Measurements from ENCODE around the gene SDHAF4.
"Not testable (repeated sequence)": the region's sequence is repeated elsewhere in the genome, so short reads cannot be mapped to it uniquely, and the experiment has no call there.

SDHAF4 gene

DNA sequence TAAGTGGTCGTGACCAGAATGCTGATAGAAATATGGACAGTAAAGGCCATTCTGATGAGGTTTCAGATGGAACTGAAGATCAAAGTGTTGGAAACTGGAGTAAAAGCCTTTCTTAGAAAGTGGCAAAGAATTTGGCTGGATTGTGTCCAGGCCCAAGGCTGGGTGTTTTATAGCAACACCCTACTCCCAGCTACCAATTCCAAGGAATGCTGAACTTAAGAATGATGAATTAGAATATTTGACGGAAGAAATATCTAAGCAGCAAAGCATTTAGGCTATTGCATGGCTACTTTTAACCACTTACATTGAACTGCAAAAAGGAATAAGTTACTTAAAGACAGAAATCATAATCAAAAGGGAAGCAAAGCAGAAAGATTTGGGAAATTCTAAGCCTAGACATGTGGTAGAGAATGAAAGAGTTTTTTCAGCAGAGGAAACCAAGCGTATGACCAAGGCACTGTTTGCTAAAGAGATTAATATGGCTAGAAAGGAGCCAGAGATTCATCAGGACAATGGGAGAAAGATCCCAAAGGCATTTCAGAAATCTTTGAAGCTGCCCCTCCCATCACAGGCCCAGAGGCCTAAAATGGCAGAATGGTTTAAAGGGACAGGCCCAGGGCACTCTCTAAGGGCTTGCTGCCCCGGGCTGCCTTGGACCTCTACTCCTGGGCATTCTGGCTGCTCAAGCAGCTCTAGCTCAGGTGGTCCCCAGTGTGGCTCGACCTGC, 25.8 kb downstream of the SDHAF4 start:
- Histone ChIP-seq H3K27me3 (no peaks in the 10 kb centered on the region), H3K36me3 (peaks cover 21% of the 10 kb centered on the region), H3K27ac (no peak overlapping the region), H3K9me3 (no peaks in the 10 kb centered on the region), H3K4me3 (ENCODE audit: low read depth in 1 of 2, low read length in 1 of 2) (no peak overlapping the region), H3K4me1 (ENCODE audit: control insufficient read depth in 1 of 2, insufficient read depth in 1 of 2, low read depth in 1 of 2, low read length in 1 of 2) (no peaks in the 10 kb centered on the region)
- TF ChIP-seq, protein P1, sequence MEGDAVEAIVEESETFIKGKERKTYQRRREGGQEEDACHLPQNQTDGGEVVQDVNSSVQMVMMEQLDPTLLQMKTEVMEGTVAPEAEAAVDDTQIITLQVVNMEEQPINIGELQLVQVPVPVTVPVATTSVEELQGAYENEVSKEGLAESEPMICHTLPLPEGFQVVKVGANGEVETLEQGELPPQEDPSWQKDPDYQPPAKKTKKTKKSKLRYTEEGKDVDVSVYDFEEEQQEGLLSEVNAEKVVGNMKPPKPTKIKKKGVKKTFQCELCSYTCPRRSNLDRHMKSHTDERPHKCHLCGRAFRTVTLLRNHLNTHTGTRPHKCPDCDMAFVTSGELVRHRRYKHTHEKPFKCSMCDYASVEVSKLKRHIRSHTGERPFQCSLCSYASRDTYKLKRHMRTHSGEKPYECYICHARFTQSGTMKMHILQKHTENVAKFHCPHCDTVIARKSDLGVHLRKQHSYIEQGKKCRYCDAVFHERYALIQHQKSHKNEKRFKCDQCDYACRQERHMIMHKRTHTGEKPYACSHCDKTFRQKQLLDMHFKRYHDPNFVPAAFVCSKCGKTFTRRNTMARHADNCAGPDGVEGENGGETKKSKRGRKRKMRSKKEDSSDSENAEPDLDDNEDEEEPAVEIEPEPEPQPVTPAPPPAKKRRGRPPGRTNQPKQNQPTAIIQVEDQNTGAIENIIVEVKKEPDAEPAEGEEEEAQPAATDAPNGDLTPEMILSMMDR (IDR thresholded peaks at IDR 0.05), result no peak

DNA sequence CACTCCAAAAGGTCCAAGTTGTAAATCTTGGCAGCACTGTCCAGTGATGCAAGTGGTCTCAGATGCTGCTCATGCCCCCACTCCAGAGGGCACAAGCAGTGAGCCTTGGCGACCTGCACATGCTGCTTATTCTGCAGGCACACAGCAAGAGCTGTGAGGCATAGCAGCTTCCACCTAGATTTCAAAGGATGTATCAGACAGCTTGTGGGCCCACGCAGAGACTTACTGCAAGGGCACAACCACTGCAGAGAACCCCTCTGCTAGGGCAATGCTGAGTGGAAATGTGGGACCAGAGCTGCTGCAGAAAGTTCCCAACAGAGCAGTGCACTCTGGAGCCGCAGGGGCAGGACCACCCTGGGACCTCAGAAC, 26.4 kb downstream of the SDHAF4 start:
- Histone ChIP-seq H3K9me3 (no peaks in the 10 kb centered on the region), H3K4me3 (ENCODE audit: low read depth in 1 of 2, low read length in 1 of 2) (no peak overlapping the region), H3K27ac (no peak overlapping the region), H3K36me3 (peaks cover 16% of the 10 kb centered on the region), H3K27me3 (no peaks in the 10 kb centered on the region), H3K4me1 (ENCODE audit: control insufficient read depth in 1 of 2, insufficient read depth in 1 of 2, low read depth in 1 of 2, low read length in 1 of 2) (no peaks in the 10 kb centered on the region)
- TF ChIP-seq, protein P1 (IDR thresholded peaks at IDR 0.05), result no peak

DNA sequence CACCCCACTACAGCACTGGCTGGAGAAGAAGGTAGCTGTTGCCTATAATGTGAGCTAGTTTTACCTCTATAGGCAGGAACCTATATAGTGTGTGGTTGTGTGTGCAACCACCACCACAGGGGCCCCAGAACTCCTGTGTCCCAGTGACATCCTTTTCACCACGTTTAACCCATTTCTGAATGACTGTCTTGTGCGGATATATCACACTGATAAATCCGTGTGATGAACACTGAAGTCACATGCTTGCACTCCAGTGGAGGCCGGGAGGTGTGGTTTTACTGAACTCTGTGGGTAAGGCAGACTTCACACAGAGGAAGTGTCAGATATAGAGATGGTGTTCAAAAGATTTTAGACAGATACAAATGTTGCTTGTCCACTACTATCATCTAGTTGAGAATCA, 32.5 kb downstream of the SDHAF4 start:
- H3K27me3 ChIP-seq, result no peaks in the 10 kb centered on the region

DNA sequence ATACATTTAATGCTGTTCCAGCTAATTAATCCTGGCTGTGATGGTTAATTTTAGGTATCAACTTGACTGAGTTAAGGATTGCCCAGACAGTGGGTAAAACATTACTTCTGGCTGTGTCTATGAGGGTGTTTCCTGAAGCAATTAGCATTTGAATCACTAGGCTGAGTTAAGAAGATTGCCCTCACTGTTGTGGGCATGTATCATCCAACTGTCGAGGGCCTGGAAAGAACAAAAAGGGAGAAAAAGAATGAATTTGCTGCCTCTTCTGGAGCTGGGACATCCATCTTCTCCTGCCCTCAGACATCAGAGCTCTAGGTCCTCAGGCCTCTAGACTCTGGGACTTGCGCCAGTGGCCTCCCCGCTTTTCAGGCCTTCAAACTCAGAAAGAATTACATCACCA, 34.3 kb downstream of the SDHAF4 start:
- Histone ChIP-seq H3K4me3 (ENCODE audit: low read depth in 1 of 2, low read length in 1 of 2) (no peak overlapping the region), H3K27ac (no peak overlapping the region), H3K27me3 (no peaks in the 10 kb centered on the region), H3K4me1 (ENCODE audit: control insufficient read depth in 1 of 2, insufficient read depth in 1 of 2, low read depth in 1 of 2, low read length in 1 of 2) (no peaks in the 10 kb centered on the region), H3K9me3 (no peaks in the 10 kb centered on the region), H3K36me3 (no peaks in the 10 kb centered on the region)
- TF ChIP-seq, protein P1 (IDR thresholded peaks at IDR 0.05), result no peak

More for the DNA sequence above, 32.5 kb downstream of the SDHAF4 start:
- Histone ChIP-seq H3K9me3 (no peaks in the 10 kb centered on the region), H3K27ac (no peak overlapping the region), H3K4me1 (ENCODE audit: control insufficient read depth in 1 of 2, insufficient read depth in 1 of 2, low read depth in 1 of 2, low read length in 1 of 2) (no peaks in the 10 kb centered on the region), H3K36me3 (no peaks in the 10 kb centered on the region), H3K4me3 (ENCODE audit: low read depth in 1 of 2, low read length in 1 of 2) (no peak overlapping the region)
- TF ChIP-seq, protein P1 (IDR thresholded peaks at IDR 0.05), result no peak

DNA sequence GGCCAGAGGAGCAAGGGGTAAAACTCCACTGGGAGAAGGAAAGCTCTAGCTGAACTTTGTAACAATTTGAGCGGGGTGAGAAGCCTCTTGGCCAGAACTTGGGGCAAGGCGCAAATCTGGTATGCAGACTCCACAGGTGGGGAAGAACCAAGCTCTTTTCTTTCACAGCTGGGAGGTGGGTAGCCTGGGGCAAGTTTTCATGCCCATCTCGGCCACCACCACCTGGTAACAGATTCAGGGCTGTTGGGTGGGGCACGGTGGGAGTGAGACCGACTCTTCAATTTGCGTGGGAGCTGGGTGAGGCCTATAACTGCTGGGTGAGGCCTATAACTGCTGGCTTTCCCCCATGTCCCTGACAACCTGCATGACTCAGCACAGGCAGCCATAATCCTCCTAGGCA, 37.5 kb downstream of the SDHAF4 start:
- TF ChIP-seq, protein P1 (IDR thresholded peaks at IDR 0.05), result no peak
- H3K27me3 ChIP-seq, result no peaks in the 10 kb centered on the region
- H3K4me1 ChIP-seq (ENCODE audit: control insufficient read depth in 1 of 2, insufficient read depth in 1 of 2, low read depth in 1 of 2, low read length in 1 of 2), result no peaks in the 10 kb centered on the region
- no peaks in the 10 kb centered on the region for H3K9me3 ChIP-seq
- H3K36me3 ChIP-seq, result no peaks in the 10 kb centered on the region
- H3K4me3 ChIP-seq (ENCODE audit: low read depth in 1 of 2, low read length in 1 of 2), result no peak overlapping the region
- no peak overlapping the region for H3K27ac ChIP-seq

DNA sequence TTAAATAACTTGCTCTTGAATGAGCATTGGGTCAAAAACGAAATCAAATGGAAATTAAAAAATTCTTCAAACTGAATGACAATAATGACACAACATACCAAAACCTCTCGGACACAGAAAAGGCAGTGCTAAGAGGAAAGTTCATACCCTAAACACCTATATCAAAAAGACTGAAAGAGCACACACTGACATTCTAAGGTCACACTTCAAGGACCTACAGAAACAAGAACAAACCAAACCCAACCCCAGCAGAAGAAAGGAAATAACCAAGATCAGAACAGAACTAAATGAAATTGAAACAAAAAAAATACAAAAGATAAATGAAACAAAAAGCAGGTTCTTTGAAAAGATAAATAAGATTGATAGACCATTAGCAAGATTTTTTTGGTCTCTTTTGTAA, 40.6 kb downstream of the SDHAF4 start:
- not testable (repeated sequence) for H3K4me3 ChIP-seq (ENCODE audit: low read depth in 1 of 2, low read length in 1 of 2); H3K27me3 ChIP-seq; H3K27ac ChIP-seq; H3K36me3 ChIP-seq; H3K4me1 ChIP-seq (ENCODE audit: control insufficient read depth in 1 of 2, insufficient read depth in 1 of 2, low read depth in 1 of 2, low read length in 1 of 2); H3K9me3 ChIP-seq

DNA sequence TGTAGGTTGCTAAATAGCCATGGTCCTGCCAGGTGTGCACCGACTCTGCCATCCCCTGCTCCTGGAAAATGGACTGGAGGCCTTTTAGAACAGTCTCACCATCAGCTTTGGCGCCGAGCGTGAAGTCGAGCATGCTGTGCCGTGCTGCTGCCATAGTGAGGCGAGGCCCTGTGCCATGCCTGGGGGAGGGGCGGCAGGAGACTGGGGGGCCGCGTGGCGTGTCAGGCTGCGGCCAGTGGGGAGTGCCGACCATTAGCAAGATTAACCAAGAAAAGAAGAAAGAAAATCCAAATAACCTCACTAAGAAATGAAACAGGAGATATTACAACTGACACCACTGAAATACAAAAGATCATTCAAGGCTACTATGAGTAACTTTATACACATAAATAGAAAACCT, 42.5 kb downstream of the SDHAF4 start:
- H3K27ac ChIP-seq; H3K4me1 ChIP-seq (ENCODE audit: control insufficient read depth in 1 of 2, insufficient read depth in 1 of 2, low read depth in 1 of 2, low read length in 1 of 2); H3K4me3 ChIP-seq (ENCODE audit: low read depth in 1 of 2, low read length in 1 of 2); H3K9me3 ChIP-seq; H3K27me3 ChIP-seq; H3K36me3 ChIP-seq: not testable (repeated sequence)

All from neutrophil (primary cell).